ENCODE measurements around the gene PPID.
A peak's percentile ranks its signal among the peaks of the same experiment; 100 is the strongest.

DNA sequence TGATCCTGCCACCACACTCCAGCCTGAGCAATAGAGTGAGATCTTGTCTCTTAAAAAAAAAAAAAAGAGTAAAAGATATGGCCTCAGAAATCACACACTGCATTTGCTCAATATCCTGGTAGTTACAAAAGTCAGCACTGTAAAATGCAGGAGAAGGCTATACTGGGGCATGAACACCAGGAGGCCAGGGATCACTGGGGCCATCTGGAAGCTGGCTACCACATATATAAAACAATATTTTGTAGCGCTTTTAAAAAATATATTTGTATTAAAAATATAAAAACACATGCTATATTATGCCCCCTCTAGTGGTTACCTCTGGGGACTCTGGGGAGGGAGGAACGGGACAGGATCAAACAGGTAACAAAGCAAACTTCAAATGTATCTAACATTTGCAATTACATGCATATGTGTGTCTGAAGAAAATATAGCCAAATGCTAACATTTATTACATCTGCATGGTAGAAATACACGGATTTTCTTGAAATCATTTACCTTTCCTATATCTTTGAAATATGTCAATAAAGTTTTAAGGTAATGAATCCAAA, 55.5 kb downstream of the PPID start:
- TF ChIP-seq, protein P1, sequence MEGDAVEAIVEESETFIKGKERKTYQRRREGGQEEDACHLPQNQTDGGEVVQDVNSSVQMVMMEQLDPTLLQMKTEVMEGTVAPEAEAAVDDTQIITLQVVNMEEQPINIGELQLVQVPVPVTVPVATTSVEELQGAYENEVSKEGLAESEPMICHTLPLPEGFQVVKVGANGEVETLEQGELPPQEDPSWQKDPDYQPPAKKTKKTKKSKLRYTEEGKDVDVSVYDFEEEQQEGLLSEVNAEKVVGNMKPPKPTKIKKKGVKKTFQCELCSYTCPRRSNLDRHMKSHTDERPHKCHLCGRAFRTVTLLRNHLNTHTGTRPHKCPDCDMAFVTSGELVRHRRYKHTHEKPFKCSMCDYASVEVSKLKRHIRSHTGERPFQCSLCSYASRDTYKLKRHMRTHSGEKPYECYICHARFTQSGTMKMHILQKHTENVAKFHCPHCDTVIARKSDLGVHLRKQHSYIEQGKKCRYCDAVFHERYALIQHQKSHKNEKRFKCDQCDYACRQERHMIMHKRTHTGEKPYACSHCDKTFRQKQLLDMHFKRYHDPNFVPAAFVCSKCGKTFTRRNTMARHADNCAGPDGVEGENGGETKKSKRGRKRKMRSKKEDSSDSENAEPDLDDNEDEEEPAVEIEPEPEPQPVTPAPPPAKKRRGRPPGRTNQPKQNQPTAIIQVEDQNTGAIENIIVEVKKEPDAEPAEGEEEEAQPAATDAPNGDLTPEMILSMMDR (IDR thresholded peaks at IDR 0.05; ENCODE audit: insufficient read depth, low read depth, low read length) = peak; percentile 73
- no peak for TF ChIP-seq EZH2 (IDR thresholded peaks at IDR 0.05; ENCODE audit: insufficient read depth, low read length)

Data from astrocyte (in vitro differentiated cells and primary cell).